HepG2 (cell line): Measurements from ENCODE around the gene TMEM129. TPM values are rescaled to one million over a fixed set of nuclear protein-coding genes. Genes with fewer than 3 reads are reported as not detected.

Source experiments
- ASH2L ChIP-seq: fragments of 300-600, 200-600 bp; sonication (generic); IDR thresholded peaks from 2 replicates; pipeline ENCODE4 v1.7.0; 2017; ENCODE audit warnings: low read depth, mild to moderate bottlenecking, moderate library complexity, mixed read lengths, low read length; ENCODE audit not compliant: insufficient read length
- ATRX ChIP-seq: sonication (generic); formaldehyde crosslinking; IDR thresholded peaks from 2 replicates; pipeline ENCODE4 v1.4.0; 2020; ENCODE audit warnings: missing genetic modification reagents, borderline replicate concordance
- CAMTA2 ChIP-seq: sonication (generic); formaldehyde crosslinking; IDR thresholded peaks from 2 replicates; pipeline ENCODE4 v1.4.0; 2020; ENCODE audit warnings: mild to moderate bottlenecking, missing genetic modification reagents, borderline replicate concordance
- CENPBD1 ChIP-seq: sonication (generic); formaldehyde crosslinking; IDR thresholded peaks from 2 replicates; pipeline ENCODE4 v1.8.0; 2022; ENCODE audit warnings: missing genetic modification reagents, low read depth, mild to moderate bottlenecking, borderline replicate concordance
- ETV6 ChIP-seq: sonication (generic); formaldehyde crosslinking; conservative IDR thresholded peaks from 2 replicates; pipeline ENCODE4 v1.4.0; 2020; ENCODE audit warnings: missing genetic modification reagents
- NAIF1 ChIP-seq: sonication (generic); formaldehyde crosslinking; IDR thresholded peaks from 2 replicates; pipeline ENCODE4 v1.5.0; 2020; ENCODE audit warnings: mild to moderate bottlenecking, missing genetic modification reagents, borderline replicate concordance
- POLR2A ChIP-seq, 2 experiments: IDR thresholded peaks; 2 replicates each; pipeline ENCODE4 v1.6.1; 2011; ENCODE audit warnings: low read depth in 2 of 2, low read length in 2 of 2, mild to moderate bottlenecking in 1 of 2, moderate library complexity in 1 of 2; ENCODE audit not compliant: insufficient read depth in 1 of 2
- SAFB2 ChIP-seq: sonication (generic); formaldehyde crosslinking; IDR thresholded peaks from 2 replicates; pipeline ENCODE4 v1.5.1; 2020; ENCODE audit warnings: missing genetic modification reagents, low read depth, mild to moderate bottlenecking, borderline replicate concordance
- SKI ChIP-seq: fragments of 450-650 bp; IDR thresholded peaks from one replicate; pipeline ENCODE4 v1.6.1; 2018; ENCODE audit warnings: mild to moderate bottlenecking; ENCODE audit not compliant: partially characterized antibody
- TARDBP ChIP-seq: sonication (generic); formaldehyde crosslinking; IDR thresholded peaks from 2 replicates; pipeline ENCODE4 v1.8.0; 2022; ENCODE audit warnings: mild to moderate bottlenecking, missing genetic modification reagents
- TEAD3 ChIP-seq: optimal IDR thresholded peaks from 2 replicates; pipeline ENCODE3; 2016; ENCODE audit warnings: borderline replicate concordance
- ZNF253 ChIP-seq: sonication (generic); formaldehyde crosslinking; IDR thresholded peaks from 2 replicates; pipeline ENCODE4 v1.8.0; 2022; ENCODE audit warnings: mild to moderate bottlenecking, missing genetic modification reagents, borderline replicate concordance
- ZNF317 ChIP-seq: sonication (generic); formaldehyde crosslinking; IDR thresholded peaks from 2 replicates; pipeline ENCODE4 v1.5.0; 2020; ENCODE audit warnings: mild to moderate bottlenecking, missing genetic modification reagents
- ZNF333 ChIP-seq: sonication (generic); formaldehyde crosslinking; IDR thresholded peaks from 2 replicates; pipeline ENCODE4 v1.4.0; 2020; ENCODE audit warnings: mild to moderate bottlenecking, missing genetic modification reagents, borderline replicate concordance
- ZNF335 ChIP-seq: sonication (generic); formaldehyde crosslinking; IDR thresholded peaks from 2 replicates; pipeline ENCODE4 v1.4.0; 2020; ENCODE audit warnings: missing genetic modification reagents
- ZNF7 ChIP-seq: IDR thresholded peaks from 2 replicates; pipeline ENCODE4 v1.6.1; 2016; ENCODE audit warnings: missing biosample characterization, missing genetic modification reagents
- ZNF772 ChIP-seq: sonication (generic); formaldehyde crosslinking; IDR thresholded peaks from 2 replicates; pipeline ENCODE4 v1.5.0; 2020; ENCODE audit warnings: mild to moderate bottlenecking, missing genetic modification reagents
- polyA plus RNA-seq, 8 experiments: library from polyadenylated mRNA; depleted of rRNA in 3 of 8; stranded (reverse) in 7 of 8; unstranded in 1 of 8; fragments of >200 nt; fragmentation: Illumina TruSeq in 4 of 8; extraction: Trizol in 4 of 8; gene quantifications; 2 replicates each; pipeline versions ENCODE4 v1.2.1 to v1.2.3, GENCODE V29; 2011 to 2016; ENCODE audit warnings: low read depth in 4 of 8, missing spikeins in 1 of 8, mixed read lengths in 1 of 8; ENCODE audit not compliant: insufficient read depth in 1 of 8
- total RNA-seq, 5 experiments: library from RNA; depleted of rRNA; stranded (reverse); fragments of >200 nt; fragmentation: Illumina TruSeq; extraction: Trizol; gene quantifications; 2 replicates each; pipeline ENCODE4 v1.2.3, GENCODE V29; 2016; ENCODE audit warnings: low read depth in 1 of 5
- TF ChIP-seq, protein P1 (sequence below): sonication (generic); formaldehyde crosslinking; IDR thresholded peaks from 2 replicates; pipeline ENCODE4 v1.4.0; 2020; ENCODE audit warnings: missing genetic modification reagents; ENCODE audit errors: not compliant biosample characterization
- TF ChIP-seq, protein P2 (sequence below): sonication (generic); formaldehyde crosslinking; IDR thresholded peaks from 2 replicates; pipeline ENCODE4 v1.5.0; 2020; ENCODE audit warnings: mild to moderate bottlenecking, missing genetic modification reagents, moderate library complexity
- TF ChIP-seq, protein P3 (sequence below): sonication (generic); formaldehyde crosslinking; IDR thresholded peaks from 2 replicates; pipeline ENCODE4 v1.4.0; 2020; ENCODE audit warnings: missing genetic modification reagents
- TF ChIP-seq, protein P4 (sequence below): IDR thresholded peaks from 2 replicates; pipeline ENCODE4 v1.6.1; 2018; ENCODE audit warnings: missing genetic modification reagents
- TF ChIP-seq, protein P5 (sequence below): sonication (generic); formaldehyde crosslinking; IDR thresholded peaks from 2 replicates; pipeline ENCODE4 v1.4.0; 2020; ENCODE audit warnings: missing genetic modification reagents

Gene TMEM129
- total and polyA plus RNA-seq, 2 of the 13 experiments (the other 11 are each of a cell fraction or from before 2014, with no cell fraction given), result 19.0 to 25.8 TPM

DNA sequence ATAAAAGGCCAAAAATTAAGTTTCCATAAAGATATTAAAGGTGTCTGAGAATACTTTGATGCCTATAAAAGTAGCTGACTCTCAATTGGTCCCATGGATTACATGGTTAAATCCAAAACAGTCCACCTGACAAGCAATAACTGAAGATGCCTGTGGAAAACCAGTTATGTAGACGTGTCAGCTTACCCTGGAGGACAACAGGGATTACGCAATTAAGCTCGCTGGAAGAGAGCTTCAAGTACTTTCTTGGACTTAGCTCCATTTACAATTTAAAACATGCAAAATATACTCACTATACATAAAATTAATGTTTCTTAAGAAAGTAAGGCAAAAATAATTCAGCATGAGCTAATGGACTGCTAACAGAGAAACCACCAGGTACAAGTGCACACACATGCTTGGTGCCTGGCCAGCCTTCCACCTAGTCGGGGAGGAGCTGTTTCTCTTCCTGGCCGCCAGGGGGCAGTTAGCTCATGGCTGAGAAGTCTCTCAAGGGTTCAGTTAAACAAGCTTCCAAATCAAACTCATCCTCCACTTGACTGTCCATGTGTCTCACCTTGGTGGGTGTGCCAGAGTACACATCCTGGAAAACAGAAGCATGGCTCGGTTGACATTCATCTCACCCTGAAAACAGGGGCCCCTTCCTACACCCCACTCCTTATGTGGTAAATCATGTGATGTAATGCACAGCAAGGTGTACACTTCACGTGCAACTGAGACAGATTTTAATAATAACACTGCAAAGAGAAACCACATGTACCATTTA, 27.8 kb downstream of the TMEM129 start (continued):
- TF ChIP-seq ZNF253 (CRISPR knock-in tag) (no peak), ZNF335 (CRISPR knock-in tag) (no peak), ATRX (CRISPR knock-in tag) (no peak), ZNF317 (CRISPR knock-in tag) (no peak), TARDBP (no peak), CENPBD1 (CRISPR knock-in tag) (no peak), POLR2A (IDR thresholded peaks at IDR 0.05; ENCODE audit: insufficient read depth in 1 of 2, low read depth in 2 of 2, low read length in 2 of 2) (no peak), SAFB2 (CRISPR knock-in tag) (no peak), NAIF1 (CRISPR knock-in tag) (no peak), ZNF333 (CRISPR knock-in tag) (no peak), TEAD3 (peak; percentile 25), ZNF772 (no peak), SKI (no peak), ZNF7 (CRISPR knock-in tag) (peak; percentile 100), ASH2L (no peak), CAMTA2 (CRISPR knock-in tag) (0 out of 2 replicates have a peak, but pooled peaks have one; percentile 29), ETV6 (CRISPR knock-in tag) (no peak)
- TF ChIP-seq, protein P1, sequence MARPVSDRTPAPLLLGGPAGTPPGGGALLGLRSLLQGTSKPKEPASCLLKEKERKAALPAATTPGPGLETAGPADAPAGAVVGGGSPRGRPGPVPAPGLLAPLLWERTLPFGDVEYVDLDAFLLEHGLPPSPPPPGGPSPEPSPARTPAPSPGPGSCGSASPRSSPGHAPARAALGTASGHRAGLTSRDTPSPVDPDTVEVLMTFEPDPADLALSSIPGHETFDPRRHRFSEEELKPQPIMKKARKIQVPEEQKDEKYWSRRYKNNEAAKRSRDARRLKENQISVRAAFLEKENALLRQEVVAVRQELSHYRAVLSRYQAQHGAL (CRISPR knock-in tag), result no peak
- TF ChIP-seq, protein P2, sequence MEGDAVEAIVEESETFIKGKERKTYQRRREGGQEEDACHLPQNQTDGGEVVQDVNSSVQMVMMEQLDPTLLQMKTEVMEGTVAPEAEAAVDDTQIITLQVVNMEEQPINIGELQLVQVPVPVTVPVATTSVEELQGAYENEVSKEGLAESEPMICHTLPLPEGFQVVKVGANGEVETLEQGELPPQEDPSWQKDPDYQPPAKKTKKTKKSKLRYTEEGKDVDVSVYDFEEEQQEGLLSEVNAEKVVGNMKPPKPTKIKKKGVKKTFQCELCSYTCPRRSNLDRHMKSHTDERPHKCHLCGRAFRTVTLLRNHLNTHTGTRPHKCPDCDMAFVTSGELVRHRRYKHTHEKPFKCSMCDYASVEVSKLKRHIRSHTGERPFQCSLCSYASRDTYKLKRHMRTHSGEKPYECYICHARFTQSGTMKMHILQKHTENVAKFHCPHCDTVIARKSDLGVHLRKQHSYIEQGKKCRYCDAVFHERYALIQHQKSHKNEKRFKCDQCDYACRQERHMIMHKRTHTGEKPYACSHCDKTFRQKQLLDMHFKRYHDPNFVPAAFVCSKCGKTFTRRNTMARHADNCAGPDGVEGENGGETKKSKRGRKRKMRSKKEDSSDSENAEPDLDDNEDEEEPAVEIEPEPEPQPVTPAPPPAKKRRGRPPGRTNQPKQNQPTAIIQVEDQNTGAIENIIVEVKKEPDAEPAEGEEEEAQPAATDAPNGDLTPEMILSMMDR (CRISPR knock-in tag), result peak; percentile 91
- TF ChIP-seq, protein P3, sequence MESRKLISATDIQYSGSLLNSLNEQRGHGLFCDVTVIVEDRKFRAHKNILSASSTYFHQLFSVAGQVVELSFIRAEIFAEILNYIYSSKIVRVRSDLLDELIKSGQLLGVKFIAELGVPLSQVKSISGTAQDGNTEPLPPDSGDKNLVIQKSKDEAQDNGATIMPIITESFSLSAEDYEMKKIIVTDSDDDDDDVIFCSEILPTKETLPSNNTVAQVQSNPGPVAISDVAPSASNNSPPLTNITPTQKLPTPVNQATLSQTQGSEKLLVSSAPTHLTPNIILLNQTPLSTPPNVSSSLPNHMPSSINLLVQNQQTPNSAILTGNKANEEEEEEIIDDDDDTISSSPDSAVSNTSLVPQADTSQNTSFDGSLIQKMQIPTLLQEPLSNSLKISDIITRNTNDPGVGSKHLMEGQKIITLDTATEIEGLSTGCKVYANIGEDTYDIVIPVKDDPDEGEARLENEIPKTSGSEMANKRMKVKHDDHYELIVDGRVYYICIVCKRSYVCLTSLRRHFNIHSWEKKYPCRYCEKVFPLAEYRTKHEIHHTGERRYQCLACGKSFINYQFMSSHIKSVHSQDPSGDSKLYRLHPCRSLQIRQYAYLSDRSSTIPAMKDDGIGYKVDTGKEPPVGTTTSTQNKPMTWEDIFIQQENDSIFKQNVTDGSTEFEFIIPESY, result peak; percentile 66
- TF ChIP-seq, protein P4, sequence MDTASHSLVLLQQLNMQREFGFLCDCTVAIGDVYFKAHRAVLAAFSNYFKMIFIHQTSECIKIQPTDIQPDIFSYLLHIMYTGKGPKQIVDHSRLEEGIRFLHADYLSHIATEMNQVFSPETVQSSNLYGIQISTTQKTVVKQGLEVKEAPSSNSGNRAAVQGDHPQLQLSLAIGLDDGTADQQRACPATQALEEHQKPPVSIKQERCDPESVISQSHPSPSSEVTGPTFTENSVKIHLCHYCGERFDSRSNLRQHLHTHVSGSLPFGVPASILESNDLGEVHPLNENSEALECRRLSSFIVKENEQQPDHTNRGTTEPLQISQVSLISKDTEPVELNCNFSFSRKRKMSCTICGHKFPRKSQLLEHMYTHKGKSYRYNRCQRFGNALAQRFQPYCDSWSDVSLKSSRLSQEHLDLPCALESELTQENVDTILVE, result no peak
- TF ChIP-seq, protein P5, sequence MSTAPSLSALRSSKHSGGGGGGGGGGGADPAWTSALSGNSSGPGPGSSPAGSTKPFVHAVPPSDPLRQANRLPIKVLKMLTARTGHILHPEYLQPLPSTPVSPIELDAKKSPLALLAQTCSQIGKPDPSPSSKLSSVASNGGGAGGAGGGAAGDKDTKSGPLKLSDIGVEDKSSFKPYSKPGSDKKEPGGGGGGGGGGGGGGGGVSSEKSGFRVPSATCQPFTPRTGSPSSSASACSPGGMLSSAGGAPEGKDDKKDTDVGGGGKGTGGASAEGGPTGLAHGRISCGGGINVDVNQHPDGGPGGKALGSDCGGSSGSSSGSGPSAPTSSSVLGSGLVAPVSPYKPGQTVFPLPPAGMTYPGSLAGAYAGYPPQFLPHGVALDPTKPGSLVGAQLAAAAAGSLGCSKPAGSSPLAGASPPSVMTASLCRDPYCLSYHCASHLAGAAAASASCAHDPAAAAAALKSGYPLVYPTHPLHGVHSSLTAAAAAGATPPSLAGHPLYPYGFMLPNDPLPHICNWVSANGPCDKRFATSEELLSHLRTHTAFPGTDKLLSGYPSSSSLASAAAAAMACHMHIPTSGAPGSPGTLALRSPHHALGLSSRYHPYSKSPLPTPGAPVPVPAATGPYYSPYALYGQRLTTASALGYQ (CRISPR knock-in tag), result no peak
